ENCODE results near the gene CAMTA1. TPM values are rescaled to one million over a fixed set of nuclear protein-coding genes. Genes with fewer than 3 reads are reported as not detected.

CAMTA1 gene
- total and polyA plus RNA-seq, 2 donors = 53.3 to 115 TPM

GRCh38 chr1:7278827-7279765 lies 493.8 kb downstream of the CAMTA1 start:
- Histone ChIP-seq H3K27ac (ENCODE audit: low read depth) (no peak overlapping the region), H3K36me3 (ENCODE audit: insufficient read depth) (no peaks in the 10 kb centered on the region), H3K4me3 (ENCODE audit: low read depth, low read length) (no peak overlapping the region), H3K4me1 (ENCODE audit: insufficient read depth) (no peaks in the 10 kb centered on the region)
- no peak for DNase-seq (ENCODE audit: extremely low spot score)
- 33% methylated on average over 16 of the region's 16 CpGs for WGBS

GRCh38 chr1:7279769-7280168 lies 494.5 kb downstream of the CAMTA1 start:
- no peak overlapping the region for H3K27ac ChIP-seq (ENCODE audit: low read depth)
- no peak overlapping the region for H3K4me3 ChIP-seq (ENCODE audit: low read depth, low read length)
- no peak for DNase-seq (ENCODE audit: extremely low spot score)
- no peaks in the 10 kb centered on the region for H3K36me3 ChIP-seq (ENCODE audit: insufficient read depth)
- 42% methylated on average over 2 of the region's 2 CpGs for WGBS
- H3K4me1 ChIP-seq (ENCODE audit: insufficient read depth) = no peaks in the 10 kb centered on the region

- 80% methylated on average over 7 of the region's 7 CpGs for WGBS
- Histone ChIP-seq H3K36me3 (ENCODE audit: insufficient read depth) (no peaks in the 10 kb centered on the region), H3K27ac (ENCODE audit: low read depth) (no peak overlapping the region), H3K4me1 (ENCODE audit: insufficient read depth) (no peaks in the 10 kb centered on the region), H3K4me3 (ENCODE audit: low read depth, low read length) (no peak overlapping the region)
- no peak for DNase-seq (ENCODE audit: extremely low spot score)
These were observed 495.2 kb downstream of the CAMTA1 start for GRCh38 chr1:7280347-7280960.

DNA sequence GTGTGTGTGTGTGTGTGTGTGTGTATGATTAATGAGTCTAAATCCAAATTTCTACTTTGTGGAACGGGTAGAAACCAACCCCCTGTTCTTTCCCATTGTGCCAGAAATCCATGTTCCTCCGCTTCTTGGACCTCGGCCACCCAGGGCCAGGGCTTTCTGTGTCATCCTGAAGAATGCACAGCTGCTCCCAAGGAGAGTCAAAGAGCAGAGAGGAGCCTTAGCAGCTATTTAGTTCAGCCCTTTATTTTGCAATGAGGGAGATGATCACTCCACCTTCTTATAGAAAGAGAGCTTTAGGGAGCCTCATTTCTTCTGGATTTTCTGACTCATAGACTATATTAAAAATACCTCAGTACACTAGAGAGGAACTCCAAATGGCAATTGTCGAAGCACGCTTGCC lies 496.6 kb downstream of the CAMTA1 start:
- H3K4me1 ChIP-seq (ENCODE audit: insufficient read depth) = no peaks in the 10 kb centered on the region
- WGBS = 64% methylated on average over 5 of the region's 5 CpGs
- no peak overlapping the region for H3K4me3 ChIP-seq (ENCODE audit: low read depth, low read length)
- no peak for DNase-seq (ENCODE audit: extremely low spot score)
- no peak overlapping the region for H3K27ac ChIP-seq (ENCODE audit: low read depth)
- no peaks in the 10 kb centered on the region for H3K36me3 ChIP-seq (ENCODE audit: insufficient read depth)

DNA sequence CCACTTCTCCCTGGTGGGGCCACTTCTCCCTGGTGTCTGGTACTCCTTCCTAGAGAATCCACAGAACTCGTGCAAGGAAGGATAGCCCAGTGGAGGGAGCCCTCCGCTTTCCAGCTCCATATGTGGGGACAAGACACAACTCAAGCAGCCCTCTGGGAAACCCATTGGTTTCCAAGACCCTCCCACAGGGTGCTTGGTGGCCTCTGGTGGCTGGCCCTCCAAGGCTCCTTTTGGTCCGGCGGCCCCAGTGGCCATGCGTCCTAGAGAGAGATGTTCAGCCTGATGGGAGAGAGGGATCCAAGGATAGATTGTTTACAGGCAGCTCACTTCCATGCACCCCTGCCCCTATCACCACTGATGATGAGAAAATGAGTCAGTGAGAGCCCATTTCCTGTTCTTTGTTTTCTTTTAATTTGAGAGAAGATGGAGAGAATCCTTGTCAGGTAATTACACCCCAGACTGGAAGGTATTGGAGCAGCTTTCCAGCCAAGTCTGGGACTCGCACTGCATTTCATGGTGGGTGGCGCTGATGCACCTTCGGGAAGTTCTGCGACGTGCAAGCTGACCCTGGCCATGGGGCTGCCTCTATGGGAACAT lies 499.7 kb downstream of the CAMTA1 start:
- 95% methylated on average over 10 of the region's 10 CpGs for WGBS
- Histone ChIP-seq H3K4me1 (ENCODE audit: insufficient read depth) (no peaks in the 10 kb centered on the region), H3K4me3 (ENCODE audit: low read depth, low read length) (no peak overlapping the region), H3K36me3 (ENCODE audit: insufficient read depth) (no peaks in the 10 kb centered on the region), H3K27ac (ENCODE audit: low read depth) (no peak overlapping the region)
- DNase-seq (ENCODE audit: extremely low spot score) = no peak

DNA sequence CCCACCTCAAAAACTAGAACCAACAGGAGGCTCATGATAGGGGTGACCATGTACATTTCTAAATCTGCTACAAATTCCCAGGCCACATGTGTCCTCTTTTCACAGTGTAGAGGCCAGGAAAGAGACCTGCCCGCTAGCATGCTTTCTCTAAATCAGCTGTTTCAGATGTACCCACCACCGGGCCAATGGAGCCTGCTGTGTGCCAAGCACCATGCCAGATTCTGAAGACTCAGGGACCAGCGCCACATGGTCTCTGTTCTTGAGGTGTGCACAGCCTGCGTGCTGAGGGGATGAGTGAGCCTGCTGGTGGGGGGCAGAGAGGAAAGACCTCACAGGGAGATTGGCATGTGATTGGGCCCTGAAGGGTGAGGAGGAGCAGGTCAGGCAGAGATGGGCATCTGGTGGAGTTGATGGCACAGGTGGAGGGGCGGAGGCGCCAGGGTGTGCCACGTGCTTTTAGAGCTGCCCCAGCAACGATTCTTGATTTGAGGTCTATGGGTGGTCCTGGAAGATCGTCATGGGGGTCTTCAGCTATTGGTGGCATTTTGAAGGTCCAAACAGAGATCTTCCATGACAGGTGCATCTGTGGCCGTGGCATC lies 500.7 kb downstream of the CAMTA1 start:
- Histone ChIP-seq H3K4me1 (ENCODE audit: insufficient read depth) (no peaks in the 10 kb centered on the region), H3K36me3 (ENCODE audit: insufficient read depth) (no peaks in the 10 kb centered on the region), H3K27ac (ENCODE audit: low read depth) (no peak overlapping the region), H3K4me3 (ENCODE audit: low read depth, low read length) (no peak overlapping the region)
- DNase-seq (ENCODE audit: extremely low spot score) = no peak
- WGBS = 92% methylated on average over 10 of the region's 10 CpGs

- H3K4me1 ChIP-seq (ENCODE audit: insufficient read depth) = no peaks in the 10 kb centered on the region
- 74% methylated on average over 6 of the region's 6 CpGs for WGBS
- H3K27ac ChIP-seq (ENCODE audit: low read depth) = no peak overlapping the region
- H3K4me3 ChIP-seq (ENCODE audit: low read depth, low read length) = no peak overlapping the region
- DNase-seq (ENCODE audit: extremely low spot score) = no peak
- H3K36me3 ChIP-seq (ENCODE audit: insufficient read depth) = no peaks in the 10 kb centered on the region
These were observed 501.8 kb downstream of the CAMTA1 start for GRCh38 chr1:7287013-7287412.

DNA sequence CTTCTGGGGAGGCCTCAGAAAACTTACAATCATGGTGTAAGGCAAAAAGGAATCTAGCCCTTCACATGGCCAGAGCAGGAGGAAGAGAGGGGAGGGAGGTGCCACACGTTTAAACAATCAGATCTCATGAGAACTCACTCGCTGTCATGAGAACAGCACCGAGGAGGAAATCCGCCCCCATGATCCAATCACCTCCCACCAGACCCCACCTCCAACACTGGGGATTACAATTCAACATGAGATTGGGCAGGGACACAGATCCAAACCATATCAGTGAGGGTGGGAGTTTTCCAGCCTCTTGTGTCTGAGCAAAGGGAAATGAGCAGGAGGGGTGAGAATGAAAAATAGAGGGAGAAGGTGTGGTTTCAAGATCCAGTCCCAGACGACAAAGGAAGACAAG lies 503.7 kb downstream of the CAMTA1 start:
- no peak for DNase-seq (ENCODE audit: extremely low spot score)
- 52% methylated on average over 5 of the region's 5 CpGs for WGBS
- Histone ChIP-seq H3K4me3 (ENCODE audit: low read depth, low read length) (no peak overlapping the region), H3K36me3 (ENCODE audit: insufficient read depth) (no peaks in the 10 kb centered on the region), H3K4me1 (ENCODE audit: insufficient read depth) (no peaks in the 10 kb centered on the region), H3K27ac (ENCODE audit: low read depth) (no peak overlapping the region)

DNA sequence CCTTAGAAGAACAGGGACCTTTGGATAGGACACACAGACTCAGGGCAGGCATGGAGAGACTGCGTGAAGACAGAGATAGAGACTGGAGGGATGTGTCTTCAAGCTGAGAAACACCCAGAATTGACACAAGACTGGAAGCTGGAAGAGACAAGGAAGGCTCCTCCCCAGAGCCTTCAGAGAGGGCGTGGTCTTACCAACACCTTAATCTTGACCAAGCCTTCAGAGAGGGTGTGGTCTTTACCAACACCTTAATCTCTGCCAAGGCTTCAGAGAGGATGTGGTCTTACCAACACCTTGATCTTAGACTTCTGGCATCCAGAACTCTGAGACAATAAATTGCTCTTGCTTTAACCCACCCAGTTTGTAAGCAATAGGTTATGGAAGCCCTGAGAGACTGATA lies 504.4 kb downstream of the CAMTA1 start:
- H3K4me1 ChIP-seq (ENCODE audit: insufficient read depth) = no peaks in the 10 kb centered on the region
- no peaks in the 10 kb centered on the region for H3K36me3 ChIP-seq (ENCODE audit: insufficient read depth)
- DNase-seq (ENCODE audit: extremely low spot score) = no peak
- WGBS = 92% methylated on average over 2 of the region's 2 CpGs
- no peak overlapping the region for H3K27ac ChIP-seq (ENCODE audit: low read depth)
- no peak overlapping the region for H3K4me3 ChIP-seq (ENCODE audit: low read depth, low read length)

- no peaks in the 10 kb centered on the region for H3K4me1 ChIP-seq (ENCODE audit: insufficient read depth)
- H3K36me3 ChIP-seq (ENCODE audit: insufficient read depth) = no peaks in the 10 kb centered on the region
- WGBS = 75% methylated on average over 14 of the region's 14 CpGs
- no peak overlapping the region for H3K4me3 ChIP-seq (ENCODE audit: low read depth, low read length)
- no peak for DNase-seq (ENCODE audit: extremely low spot score)
- no peak overlapping the region for H3K27ac ChIP-seq (ENCODE audit: low read depth)
These were observed 506.0 kb downstream of the CAMTA1 start for GRCh38 chr1:7290971-7291970.

GRCh38 chr1:7292036-7292681 lies 506.9 kb downstream of the CAMTA1 start:
- 71% methylated on average over 10 of the region's 10 CpGs for WGBS

DNA sequence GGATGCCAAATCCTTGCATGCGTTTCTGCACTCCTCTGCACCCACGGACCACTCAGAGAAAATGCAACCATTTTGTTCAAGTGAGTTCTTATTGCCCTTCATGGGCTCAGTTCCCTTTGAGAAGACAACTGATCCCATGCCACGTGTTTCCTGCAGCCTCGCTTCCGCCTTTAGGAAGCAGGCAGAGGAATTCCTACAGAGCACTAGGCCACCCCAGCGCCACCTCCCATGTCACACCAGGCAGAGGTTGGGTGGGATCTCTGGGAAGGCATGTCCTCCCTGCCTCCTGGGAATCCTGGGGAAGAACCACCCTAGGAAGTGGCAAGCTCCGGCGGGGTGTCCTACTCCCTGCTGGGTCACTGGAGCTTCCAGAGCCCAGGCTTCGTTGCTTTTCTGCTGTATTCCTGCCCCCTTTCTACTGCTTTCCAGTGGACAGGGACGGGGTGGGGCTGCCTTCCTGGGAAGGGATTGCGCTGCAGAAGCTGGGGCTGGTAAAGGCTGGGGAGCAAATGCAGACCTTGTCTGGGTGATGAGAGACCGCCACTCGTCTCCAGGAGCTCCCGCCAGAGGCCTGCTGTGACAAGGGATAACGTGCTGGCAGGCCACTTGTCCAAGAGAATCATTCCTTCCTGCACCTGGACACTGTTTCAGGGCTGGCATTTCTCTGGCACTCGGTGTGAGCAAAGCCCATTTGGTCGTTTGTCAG lies 507.6 kb downstream of the CAMTA1 start:
- H3K4me3 ChIP-seq (ENCODE audit: low read depth, low read length) = no peak overlapping the region
- 68% methylated on average over 17 of the region's 17 CpGs for WGBS
- no peaks in the 10 kb centered on the region for H3K36me3 ChIP-seq (ENCODE audit: insufficient read depth)
- no peaks in the 10 kb centered on the region for H3K4me1 ChIP-seq (ENCODE audit: insufficient read depth)
- no peak for DNase-seq (ENCODE audit: extremely low spot score)
- no peak overlapping the region for H3K27ac ChIP-seq (ENCODE audit: low read depth)

More at GRCh38 chr1:7292036-7292681, 506.9 kb downstream of the CAMTA1 start:
- H3K4me1 ChIP-seq (ENCODE audit: insufficient read depth) = no peaks in the 10 kb centered on the region
- no peak for DNase-seq (ENCODE audit: extremely low spot score)
- H3K27ac ChIP-seq (ENCODE audit: low read depth) = no peak overlapping the region
- no peaks in the 10 kb centered on the region for H3K36me3 ChIP-seq (ENCODE audit: insufficient read depth)
- H3K4me3 ChIP-seq (ENCODE audit: low read depth, low read length) = no peak overlapping the region
